HG02938 (cell line): ENCODE data around the gene PDXP.
"Not testable (repeated sequence)": the region's sequence is repeated elsewhere in the genome, so short reads cannot be mapped to it uniquely, and the experiment has no call there.

Source experiments
- ATAC-seq: cut with Tn5 transposase; IDR thresholded peaks from one replicate; pipeline ENCODE4 v1.9.1; 2021; ENCODE audit warnings: mild to moderate bottlenecking, moderate library complexity; ENCODE audit not compliant: unreplicated experiment

The PDXP gene

GRCh38 chr22:37696260-37696656 lies 37.7 kb downstream of the PDXP start:
- ATAC-seq, result not testable (repeated sequence)

GRCh38 chr22:37696657-37697537 lies 38.4 kb downstream of the PDXP start, which contains the start of gene TRIOBP:
TRIOBP (plus strand) TSS chr22:37697048; CDS start chr22:37701366, 4,318 bp downstream.
- no peak for ATAC-seq

- no peak for ATAC-seq
Measured at GRCh38 chr22:37697538-37697835, 39.0 kb downstream of the PDXP start.

DNA sequence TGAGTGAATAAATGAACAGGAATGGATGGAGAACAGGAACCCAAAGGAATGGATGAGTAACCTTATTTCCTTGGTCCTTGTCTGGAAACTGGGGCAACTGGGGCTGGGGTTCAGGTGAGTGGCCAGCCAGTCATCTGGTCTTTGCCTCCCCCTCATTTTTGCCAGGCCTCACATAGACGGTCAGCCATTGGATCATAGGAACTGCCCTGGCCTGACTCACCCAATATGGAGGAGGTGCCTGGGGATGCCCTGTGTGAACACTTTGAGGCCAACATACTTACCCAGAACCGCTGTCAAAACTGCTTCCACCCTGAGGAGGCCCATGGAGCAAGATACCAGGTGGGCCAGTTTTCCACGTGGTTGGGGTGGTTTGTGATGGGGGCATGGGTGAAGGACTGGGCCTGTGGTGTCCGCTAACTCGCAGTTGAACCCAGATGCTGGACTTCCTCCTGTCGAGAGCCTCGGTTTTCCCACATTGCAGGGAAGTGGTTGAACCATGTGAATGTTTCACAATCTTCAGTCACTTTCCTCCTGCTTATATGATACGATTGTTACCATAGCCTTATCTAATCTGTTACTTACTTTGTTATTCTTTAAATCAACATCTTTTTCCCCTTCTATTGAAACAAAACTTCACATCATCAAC lies 42.7 kb downstream of the PDXP start:
- no peak for ATAC-seq

DNA sequence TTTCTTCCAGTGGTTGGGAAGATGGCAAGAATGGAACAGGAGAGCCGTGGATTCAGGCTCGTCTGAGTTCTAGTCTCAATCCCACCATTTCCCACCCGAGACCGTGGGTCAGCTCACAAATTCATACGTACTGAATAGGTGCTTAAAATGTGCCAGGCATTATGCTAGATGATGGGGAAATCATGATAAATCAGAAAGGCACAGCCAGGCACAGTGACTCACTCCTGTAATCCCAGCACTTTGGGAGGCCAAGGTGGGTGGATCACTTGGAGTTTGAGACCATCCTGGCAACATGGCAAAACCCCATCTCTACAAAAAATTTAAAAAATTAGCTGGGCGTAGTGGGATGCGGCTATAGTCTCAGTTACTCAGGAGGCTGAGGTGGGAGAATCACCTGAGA lies 45.4 kb downstream of the PDXP start:
- ATAC-seq, result no peak

DNA sequence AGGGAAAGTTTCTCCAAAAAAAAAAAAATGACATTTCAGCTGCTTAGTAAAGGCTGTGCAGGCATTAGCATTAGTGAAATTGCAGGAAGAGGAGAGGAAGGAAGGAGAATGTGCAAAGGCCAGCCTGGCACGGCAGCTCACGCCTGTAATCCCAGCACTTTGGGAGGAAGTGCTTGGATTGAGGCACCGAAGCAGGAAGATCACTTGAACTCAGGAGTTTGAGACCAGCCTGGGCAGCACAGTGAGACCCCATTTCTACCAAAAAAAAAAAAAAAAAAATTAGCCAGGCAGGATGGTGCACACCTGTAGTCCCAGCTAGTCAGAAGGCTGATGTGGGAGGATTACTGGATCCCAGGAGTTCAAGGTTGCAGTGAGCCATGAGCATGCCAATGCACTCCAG lies 46.1 kb downstream of the PDXP start:
- no peak for ATAC-seq

DNA sequence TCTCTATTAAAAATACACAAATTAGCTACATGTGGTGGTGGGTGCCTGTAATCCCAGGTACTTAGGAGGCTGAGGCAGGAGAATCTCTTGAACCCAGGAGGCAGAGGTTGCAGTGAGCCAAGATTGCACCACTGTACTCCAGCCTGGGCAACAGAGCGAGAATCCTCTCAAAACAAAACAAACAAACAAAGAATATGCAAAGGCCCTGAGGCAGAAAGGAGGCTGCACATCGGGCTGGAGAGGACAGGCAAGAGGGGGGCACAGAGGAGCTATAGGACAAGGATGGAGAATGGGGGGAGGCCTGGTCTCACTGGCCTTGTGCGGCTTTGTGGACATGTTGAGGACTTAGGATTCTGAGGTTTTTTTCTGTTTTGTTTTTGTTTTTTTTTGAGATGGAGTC lies 46.7 kb downstream of the PDXP start:
- ATAC-seq, result no peak

GRCh38 chr22:37708580-37709444 lies 50.3 kb downstream of the PDXP start:
- ATAC-seq, result no peak

DNA sequence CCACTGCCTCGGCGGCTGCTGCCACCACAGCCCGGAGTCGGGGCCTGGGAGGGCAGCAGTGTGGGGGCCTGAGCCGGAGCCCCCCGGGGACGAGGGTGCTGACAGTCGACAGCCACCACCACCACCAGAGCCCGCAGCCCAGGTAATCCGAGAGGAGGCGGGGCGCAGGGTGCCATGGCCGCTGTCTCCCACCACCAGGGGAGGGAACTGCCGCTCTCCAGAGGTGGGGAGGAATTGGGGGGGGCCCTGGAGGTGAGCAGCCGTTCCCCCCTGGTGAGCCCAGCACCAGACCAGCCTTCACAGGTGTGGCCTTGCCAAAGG lies 50.9 kb downstream of the PDXP start:
- ATAC-seq, result no peak

DNA sequence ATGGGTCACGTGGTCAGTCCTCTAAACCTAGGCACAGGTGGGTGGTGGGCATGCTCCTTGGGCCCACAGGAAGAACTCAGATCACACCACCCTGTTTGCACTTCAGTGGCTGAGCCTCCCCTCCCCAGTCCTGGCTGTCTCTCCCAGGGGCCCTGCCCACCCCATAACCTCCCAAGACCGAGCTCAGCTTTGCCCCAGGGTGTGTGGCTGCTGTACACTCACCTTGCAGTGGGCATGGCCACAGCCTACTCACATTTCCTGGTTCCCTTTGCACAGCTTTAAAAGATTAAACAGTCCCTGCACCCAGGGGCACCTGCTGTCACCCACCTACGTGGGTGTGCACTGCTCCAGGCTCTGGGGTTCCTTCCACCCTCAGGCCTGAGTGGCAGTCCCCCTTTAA lies 52.2 kb downstream of the PDXP start:
- ATAC-seq, result no peak

DNA sequence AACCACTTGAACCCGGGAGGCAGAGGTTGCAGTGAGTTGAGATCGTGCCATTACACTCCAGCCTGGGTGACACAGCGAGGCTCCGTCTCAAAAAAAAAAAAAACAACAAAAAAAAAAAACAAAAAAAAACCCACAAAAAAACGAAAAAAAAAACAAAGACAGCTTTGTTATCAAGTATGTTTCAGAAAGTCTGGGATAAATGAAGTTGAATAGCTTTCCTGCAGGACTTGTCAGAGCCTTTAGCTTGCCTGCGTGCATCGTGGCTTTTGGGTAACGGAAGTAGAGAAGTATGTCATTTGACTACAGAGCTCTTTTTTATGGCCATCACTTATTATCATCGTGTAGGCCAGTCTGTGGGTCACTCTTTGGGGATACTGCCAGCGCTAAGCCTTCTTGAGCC lies 53.0 kb downstream of the PDXP start:
- no peak for ATAC-seq

GRCh38 chr22:37713761-37714160 lies 55.2 kb downstream of the PDXP start:
- ATAC-seq, result no peak

GRCh38 chr22:37714634-37715033 lies 56.1 kb downstream of the PDXP start:
- ATAC-seq, result no peak

GRCh38 chr22:37715760-37716159 lies 57.2 kb downstream of the PDXP start:
- no peak for ATAC-seq
